T-helper 2 cell treated with Interferon-gamma antibody and Interleukin-4, amounts not matched to agents 100 ng/mL and 5 ng/mL, for 36 hours (primary cell): Measurements from ENCODE around the gene SSBP3. TPM values are rescaled to one million over a fixed set of nuclear protein-coding genes. Genes with fewer than 3 reads are reported as not detected.

Experiments
- intact Hi-C: fragments of 100-400 bp; cut with micrococcal nuclease; formaldehyde crosslinking; loops from one replicate; pipeline ENCODE4 v1.15.1; 2023
- total RNA-seq: library from RNA; stranded (reverse); gene quantifications from 2 replicates; pipeline ENCODE4 v1.2.3, GENCODE V29; 2022

Gene SSBP3
- total RNA-seq, 1 donor from 2014 or later = 82.8 TPM

GRCh38 chr1:54374766-54375165, 31.4 kb downstream of the SSBP3 start:
- intact Hi-C loops = no loop called here

GRCh38 chr1:54372978-54373377, 33.2 kb downstream of the SSBP3 start:
- intact Hi-C loops = no loop called here

- intact Hi-C loops = no loop called here
Measured at GRCh38 chr1:54371942-54372275, 34.3 kb downstream of the SSBP3 start.

GRCh38 chr1:54371038-54371941, 34.9 kb downstream of the SSBP3 start:
- intact Hi-C loops = no loop called here

- intact Hi-C loops = no loop called here
Measured at GRCh38 chr1:54370287-54370989, 35.8 kb downstream of the SSBP3 start.

GRCh38 chr1:54367613-54368012, 38.6 kb downstream of the SSBP3 start:
- intact Hi-C loops = no loop called here

GRCh38 chr1:54365847-54366246, 40.3 kb downstream of the SSBP3 start:
- intact Hi-C loops = no loop called here

GRCh38 chr1:54365398-54365797, 40.8 kb downstream of the SSBP3 start:
- intact Hi-C loops = no loop called here

GRCh38 chr1:54364995-54365394, 41.2 kb downstream of the SSBP3 start:
- intact Hi-C loops = loop anchor here (5.0 kb wide), 1 partner anchor 42 kb away; the partner anchor contains the start of gene SSBP3

- intact Hi-C loops = loop anchor here (5.0 kb wide), 1 partner anchor 43 kb away; the partner anchor contains the start of gene SSBP3
Measured at GRCh38 chr1:54364582-54364981, 41.6 kb downstream of the SSBP3 start.

GRCh38 chr1:54363925-54364324, 42.3 kb downstream of the SSBP3 start:
- intact Hi-C loops = loop anchor here (5.0 kb wide), 1 partner anchor 43 kb away; the partner anchor contains the start of gene SSBP3

GRCh38 chr1:54362881-54363340, 43.3 kb downstream of the SSBP3 start:
- intact Hi-C loops = loop anchor here (5.0 kb wide), 1 partner anchor 44 kb away; the partner anchor contains the start of gene SSBP3

- intact Hi-C loops = loop anchor here (5.0 kb wide), 1 partner anchor 46 kb away; the partner anchor contains the start of gene SSBP3
Measured at GRCh38 chr1:54361342-54361741, 44.9 kb downstream of the SSBP3 start.

- intact Hi-C loops = loop anchor here (5.0 kb wide), 1 partner anchor 47 kb away; the partner anchor contains the start of gene SSBP3
Measured at GRCh38 chr1:54360165-54361005, 45.8 kb downstream of the SSBP3 start.

- intact Hi-C loops = loop anchor here (5.0 kb wide), 1 partner anchor 48 kb away; the partner anchor contains the start of gene SSBP3
Measured at GRCh38 chr1:54359393-54360162, 46.6 kb downstream of the SSBP3 start.

- intact Hi-C loops = no loop called here
Measured at GRCh38 chr1:54358503-54359168, 47.6 kb downstream of the SSBP3 start.

- intact Hi-C loops = no loop called here
Measured at GRCh38 chr1:54357967-54358366, 48.2 kb downstream of the SSBP3 start.

- intact Hi-C loops = no loop called here
Measured at GRCh38 chr1:54356680-54357147, 49.5 kb downstream of the SSBP3 start.

- intact Hi-C loops = no loop called here
Measured at GRCh38 chr1:54355931-54356679, 50.1 kb downstream of the SSBP3 start.
